Choroid plexus epithelial cell (primary cell): ENCODE data around the gene ARMC9.

Experiments used
- DNase-seq: peaks from one replicate; pipeline ENCODE4 v3.0.0-alpha.2; 2010; ENCODE audit warnings: low read depth
- H3K4me3 ChIP-seq: 2 replicates; pipeline ENCODE4 v1.5.1; 2011; ENCODE audit warnings: low read depth, mild to moderate bottlenecking, control low read depth, low read length, moderate library complexity
- CTCF ChIP-seq: conservative IDR thresholded peaks from 2 replicates; pipeline ENCODE4 v1.5.1; 2011; ENCODE audit warnings: low read depth, mild to moderate bottlenecking, control low read depth, inconsistent platforms, low read length, moderate library complexity

ARMC9 gene

DNA sequence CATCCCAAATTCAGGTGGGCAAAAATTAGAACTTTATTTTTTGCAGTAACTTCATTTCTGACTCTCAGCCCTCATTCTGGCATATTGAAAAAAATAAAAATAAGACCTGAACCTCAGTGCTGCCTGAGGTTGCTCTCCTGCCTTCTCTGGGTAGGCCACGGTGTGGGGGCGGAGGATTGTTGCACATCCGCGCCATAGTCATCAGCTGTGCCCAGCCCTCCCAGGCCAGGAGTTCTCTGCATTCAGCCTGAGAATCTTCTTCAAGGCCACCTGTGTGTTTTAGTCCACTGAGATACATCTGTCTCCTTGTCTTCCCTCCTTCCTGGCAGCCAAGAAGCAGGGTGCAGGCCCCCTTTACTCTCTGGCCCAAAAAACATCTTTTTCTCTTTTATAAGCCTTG, 94.7 kb downstream of the ARMC9 start:
- no peak for TF ChIP-seq CTCF
- no peak for DNase-seq
- H3K4me3 ChIP-seq, result no peak overlapping the region

DNA sequence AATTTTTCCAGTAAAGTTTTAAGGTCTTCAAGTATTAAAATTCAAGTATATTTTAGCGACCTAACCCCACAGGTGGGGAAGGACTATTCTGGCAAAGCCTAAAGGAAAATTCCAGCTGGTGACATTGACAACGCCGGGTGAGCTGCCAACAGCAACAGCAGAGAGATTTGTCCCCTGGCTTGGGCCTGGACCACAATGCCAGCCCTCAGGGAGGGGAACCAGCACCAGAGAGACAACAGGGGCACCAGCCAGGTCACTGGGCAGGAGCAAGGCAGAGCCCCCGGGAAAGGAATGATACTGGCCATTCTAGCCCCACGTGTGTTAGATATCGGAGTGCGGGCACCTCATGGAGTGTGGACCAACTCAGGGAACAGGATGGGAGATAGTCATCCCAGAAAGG, 95.7 kb downstream of the ARMC9 start:
- no peak overlapping the region for H3K4me3 ChIP-seq

DNA sequence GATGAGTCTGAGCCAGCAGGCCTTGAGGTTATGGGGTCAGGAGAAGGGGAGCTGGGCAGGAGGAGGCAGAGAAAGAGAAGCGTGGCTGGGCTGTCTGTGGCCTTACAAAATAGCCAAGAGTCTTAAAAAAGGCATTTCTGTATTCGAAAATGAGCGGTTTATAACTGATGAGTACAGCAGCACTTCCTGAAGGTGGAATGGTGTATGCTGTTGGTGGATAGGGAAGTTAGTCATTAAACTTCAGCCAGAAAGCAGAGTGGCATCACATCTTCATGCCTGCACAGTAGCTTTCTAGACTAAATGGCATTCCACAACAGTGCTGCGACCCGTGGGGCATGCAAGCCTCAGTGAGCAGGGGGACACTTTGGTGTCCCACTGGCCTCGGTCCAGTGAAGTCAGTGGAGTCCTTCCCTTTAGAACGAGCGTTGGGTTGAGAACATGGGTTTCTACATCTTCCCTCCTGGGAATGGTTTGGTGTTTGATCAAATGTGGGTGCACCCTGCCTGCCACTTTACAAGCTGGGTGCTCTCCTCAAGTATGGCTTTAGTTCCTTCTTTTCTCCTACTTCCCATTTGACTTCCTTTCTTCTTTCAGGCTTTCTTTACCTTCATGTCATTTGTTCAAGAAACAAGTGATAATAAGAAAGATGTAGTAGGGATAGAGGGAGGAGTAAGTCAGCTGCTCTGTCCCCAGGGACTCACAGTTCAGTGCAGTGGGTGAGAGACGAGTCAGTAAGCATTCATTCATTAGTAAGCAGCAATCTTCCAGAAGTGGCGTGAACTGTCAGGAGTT, 96.3 kb downstream of the ARMC9 start:
- peak; percentile 33 for DNase-seq
- TF ChIP-seq CTCF, result no peak
- no peak overlapping the region for H3K4me3 ChIP-seq

More for the DNA sequence above, 95.7 kb downstream of the ARMC9 start:
- no peak for TF ChIP-seq CTCF
- DNase-seq, result no peak

- no peak for TF ChIP-seq CTCF
- no peak overlapping the region for H3K4me3 ChIP-seq
- DNase-seq, result no peak
Observed at GRCh38 chr2:231295363-231295655, 96.9 kb downstream of the ARMC9 start.

- no peak for TF ChIP-seq CTCF
- H3K4me3 ChIP-seq, result no peak overlapping the region
- no peak for DNase-seq
Observed at GRCh38 chr2:231296401-231296974, 98.1 kb downstream of the ARMC9 start.

DNA sequence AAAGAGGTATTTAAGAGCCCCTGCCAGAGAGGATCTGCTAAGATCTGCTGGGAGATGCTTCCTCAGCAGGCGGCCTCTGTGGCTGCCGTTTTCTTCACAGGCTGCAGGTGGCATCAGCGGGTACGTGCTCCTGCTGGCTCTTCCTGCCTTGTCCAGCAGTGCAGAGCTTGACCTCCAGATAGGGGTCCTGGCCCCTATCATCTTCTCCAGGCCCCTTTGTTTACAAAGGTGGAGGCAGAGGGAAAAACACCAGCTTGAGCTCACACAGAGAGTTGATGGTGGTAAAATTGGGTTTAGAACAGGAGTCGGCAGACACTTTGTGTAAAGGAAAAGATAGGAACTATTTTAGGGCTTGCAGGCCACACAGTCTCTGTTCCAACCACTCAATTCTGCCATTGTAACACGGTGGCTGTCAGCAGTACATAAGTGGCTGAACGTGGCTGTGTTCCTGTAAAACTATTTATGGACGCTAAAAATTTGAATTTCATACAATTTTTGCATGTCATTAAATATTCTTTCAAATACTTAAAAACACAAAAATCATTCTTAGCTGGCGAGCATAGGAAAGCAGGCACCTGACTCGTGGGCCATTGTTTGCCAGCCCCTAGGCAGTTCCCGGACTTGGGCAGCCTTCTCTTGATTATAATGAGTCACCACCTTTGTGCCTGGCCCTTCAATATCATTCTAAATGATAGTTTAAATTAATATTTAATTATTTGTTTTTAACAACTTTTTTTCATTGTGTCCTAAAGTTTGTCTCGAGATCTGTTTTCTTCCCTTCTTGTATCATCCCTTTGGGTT, 98.9 kb downstream of the ARMC9 start:
- DNase-seq, result peak; percentile 74
- no peak overlapping the region for H3K4me3 ChIP-seq
- TF ChIP-seq CTCF, result peak; percentile 88

GRCh38 chr2:231298091-231298490, 99.7 kb downstream of the ARMC9 start:
- no peak for DNase-seq
- no peak overlapping the region for H3K4me3 ChIP-seq
- TF ChIP-seq CTCF, result no peak
